Motor neuron (in vitro differentiated cells): ENCODE measurements around the gene SRP72. TPM values are rescaled to one million over a fixed set of nuclear protein-coding genes. Genes with fewer than 3 reads are reported as not detected.

ENCODE experiments used
- ATAC-seq, 8 experiments: fragments of 200-7000 bp; cut with Tn5 transposase; replicated peaks in 6 of 8; 2 replicates each; pipeline ENCODE4 v1.8.0; 2021; ENCODE audit warnings: mild to moderate bottlenecking in 8 of 8, moderate library complexity in 8 of 8
- H3K27ac ChIP-seq, 2 donors: fragments of 250-450 bp; sonication (Bioruptor Pico); 2 replicates each; pipeline ENCODE4 v1.9.0; 2021; ENCODE audit warnings: antibody characterized with exemption in 2 of 2, mild to moderate bottlenecking in 2 of 2, moderate library complexity in 1 of 2
- H3K4me1 ChIP-seq, 2 donors: fragments of 250-450 bp; sonication (Bioruptor Pico); replicated peaks in 1 of 2; 2 replicates each; pipeline ENCODE4 v1.6.1; 2021; ENCODE audit warnings: antibody characterized with exemption in 2 of 2, mild to moderate bottlenecking in 2 of 2, moderate library complexity in 1 of 2
- H3K4me3 ChIP-seq, 5 donors: fragments of 250-450 bp; sonication (Bioruptor Pico); 2 replicates each; pipeline ENCODE4 v1.9.0; 2021; ENCODE audit warnings: antibody characterized with exemption in 5 of 5, mild to moderate bottlenecking in 5 of 5, moderate library complexity in 4 of 5
- WGBS, 10 experiments: fragments of 450-650 bp; shearing (Covaris generic); methylation state at CpG; one replicate each; pipeline ENCODE4 v1.0.0; 2022; 5-methylcytosine and 5-hydroxymethylcytosine counted together
- in situ Hi-C, 9 experiments: fragments of 400-800 bp; cut with MboI; loops; one replicate each; pipeline ENCODE4 v1.15.0; 2021; ENCODE audit warnings: low sequenced_read_pairs in 9 of 9, low pct_unique_long_range_greater_than_20kb in 2 of 9; ENCODE audit not compliant: unreplicated experiment in 9 of 9
- total RNA-seq, 8 experiments: library from RNA; unstranded; fragments of 300-600 nt; gene quantifications; 2 replicates each; pipeline versions ENCODE4 v1.2.3 to v1.2.4, GENCODE V29; 2022

The SRP72 gene
- total RNA-seq, 8 experiments from 2014 or later: 72.2 to 110 (median 92.2) TPM

DNA sequence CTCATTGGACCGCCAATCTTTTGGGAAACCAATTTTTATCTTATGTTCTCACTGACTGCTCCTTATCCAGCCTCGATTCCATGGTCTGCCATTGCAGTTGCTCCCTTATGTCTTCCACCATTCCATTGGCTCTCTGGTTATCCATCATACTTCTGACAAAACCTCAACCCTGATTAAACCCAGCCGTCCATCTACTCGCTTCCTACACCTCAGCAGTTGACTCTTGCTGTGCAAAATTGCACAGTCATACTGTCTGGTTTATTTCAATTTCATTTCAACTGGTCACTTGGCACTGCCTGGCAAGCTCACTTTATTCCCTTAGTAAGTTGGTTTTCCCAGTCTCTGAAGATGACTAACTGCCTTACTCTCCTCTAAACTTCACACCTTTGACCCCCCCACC, 64.4 kb downstream of the SRP72 start:
- ATAC-seq: no peak
- peaks cover 3% of the 10 kb centered on the region in 2 donors for H3K4me1 ChIP-seq
- H3K4me3 ChIP-seq: no peak overlapping the region
- H3K27ac ChIP-seq: no peak overlapping the region
- in situ Hi-C loops: no loop called here
- WGBS, 10 experiments: 46 to 100% (median 88%) methylated on average over 2 to 4 of the region's 4 CpGs; no CpG with 5 or more reads in 2 of the 10 experiments

DNA sequence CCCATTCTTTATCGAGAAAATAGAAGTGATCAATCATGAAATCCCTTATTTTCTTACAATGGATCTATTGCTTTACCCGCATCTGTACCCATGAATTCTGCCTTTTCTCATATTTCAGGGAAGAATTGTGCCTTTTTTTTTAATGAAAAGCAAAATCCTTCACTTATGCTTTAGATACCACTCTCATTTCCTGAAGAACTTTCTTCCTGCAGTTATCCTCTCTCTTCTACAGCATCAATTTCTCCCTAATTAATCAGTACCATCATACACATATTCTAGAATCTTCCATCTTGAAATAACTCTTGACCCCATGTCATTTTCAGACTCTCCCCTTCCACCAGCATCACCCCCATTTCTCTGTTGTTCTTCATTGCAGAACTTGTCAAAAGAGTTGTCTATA, 64.8 kb downstream of the SRP72 start:
- Histone ChIP-seq H3K4me3 (no peak overlapping the region), H3K27ac (no peak overlapping the region), H3K4me1 (peaks cover 3% of the 10 kb centered on the region in 2 donors)
- no peak for ATAC-seq
- in situ Hi-C loops: no loop called here
- WGBS, 10 experiments: 60 to 100% (median 99%) methylated on average over 1 to 2 of the region's 2 CpGs; no CpG with 5 or more reads in 4 of the 10 experiments

DNA sequence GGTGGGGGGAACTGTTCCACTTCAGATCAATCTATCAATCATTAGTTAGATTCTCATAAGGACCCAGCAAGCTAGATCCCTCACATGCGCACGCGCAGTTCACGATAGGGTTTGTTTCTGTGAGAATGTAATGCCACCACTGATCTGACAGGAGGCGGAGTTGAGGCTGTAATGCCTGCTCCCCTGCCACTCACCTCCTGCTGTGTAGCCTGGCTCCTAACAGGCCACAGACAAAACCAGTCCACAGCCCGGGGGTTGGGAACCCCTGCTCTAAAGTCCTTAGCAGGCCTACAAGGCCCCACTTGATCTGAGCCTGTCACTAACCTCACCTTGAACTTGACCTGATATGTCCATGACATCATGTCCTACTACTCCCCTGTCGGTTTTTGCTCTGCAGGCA, 68.5 kb downstream of the SRP72 start:
- WGBS, 10 experiments: 40 to 100% (median 77%) methylated on average over 1 to 7 of the region's 7 CpGs; no CpG with 5 or more reads in 2 of the 10 experiments
- in situ Hi-C loops: no loop called here
- no peak overlapping the region for H3K27ac ChIP-seq
- H3K4me1 ChIP-seq: peaks cover 0 to 3% of the 10 kb centered on the region in 2 donors
- H3K4me3 ChIP-seq: no peak overlapping the region
- ATAC-seq: no peak

DNA sequence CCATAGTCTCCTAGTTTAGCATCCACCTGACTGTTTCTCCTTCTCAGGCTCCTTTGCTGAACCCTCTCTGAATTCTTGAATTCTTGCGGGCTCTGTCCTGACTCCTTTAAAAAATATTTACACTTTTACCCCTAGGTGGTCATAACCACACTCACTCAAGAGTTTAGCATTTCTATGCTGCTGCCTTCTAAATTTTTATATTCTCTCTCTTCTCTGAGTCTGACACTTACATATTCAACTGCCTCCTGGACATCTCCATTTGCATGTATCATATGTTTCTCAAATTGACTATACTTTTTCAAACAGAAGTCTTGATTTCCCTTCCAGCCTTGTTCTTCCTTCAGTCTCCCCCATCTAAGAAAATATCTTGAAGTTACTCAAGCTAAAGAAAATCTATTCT, 69.7 kb downstream of the SRP72 start:
- in situ Hi-C loops: no loop called here
- 0 to 100% (median 100%) methylated on average over 1 of the region's 1 CpG; no CpG with 5 or more reads in 4 of the 10 experiments for WGBS, 10 experiments
- Histone ChIP-seq H3K27ac (no peak overlapping the region), H3K4me1 (no peaks in the 10 kb centered on the region), H3K4me3 (no peak overlapping the region)
- ATAC-seq: peak in 3 of 8 experiments; percentile 35 to 75 (median 52)

DNA sequence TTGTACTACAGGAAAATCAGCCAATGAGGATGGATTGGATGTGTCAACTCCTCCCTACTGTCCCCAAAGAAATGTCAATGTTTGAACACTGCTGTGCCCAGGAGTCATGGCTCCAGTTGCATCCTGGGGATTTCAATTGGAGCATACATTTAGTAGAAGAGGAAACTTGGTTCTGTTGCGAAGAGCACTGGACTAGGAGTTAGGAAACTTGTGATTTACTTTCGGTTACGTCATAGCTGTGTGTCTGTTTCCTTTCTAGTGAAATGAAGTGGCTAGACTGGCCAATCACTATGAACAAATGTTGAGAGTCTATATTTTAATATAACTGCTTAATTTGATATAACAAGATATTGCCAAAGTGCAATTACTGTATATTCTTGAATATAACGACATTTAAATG, 73.4 kb downstream of the SRP72 start:
- H3K4me3 ChIP-seq: no peak overlapping the region
- H3K4me1 ChIP-seq: peaks cover 0 to 3% of the 10 kb centered on the region in 2 donors
- 76 to 96% (median 92%) methylated on average over 1 to 4 of the region's 4 CpGs; no CpG with 5 or more reads in 1 of the 10 experiments for WGBS, 10 experiments
- no peak overlapping the region for H3K27ac ChIP-seq
- in situ Hi-C loops: no loop called here
- ATAC-seq: no peak

DNA sequence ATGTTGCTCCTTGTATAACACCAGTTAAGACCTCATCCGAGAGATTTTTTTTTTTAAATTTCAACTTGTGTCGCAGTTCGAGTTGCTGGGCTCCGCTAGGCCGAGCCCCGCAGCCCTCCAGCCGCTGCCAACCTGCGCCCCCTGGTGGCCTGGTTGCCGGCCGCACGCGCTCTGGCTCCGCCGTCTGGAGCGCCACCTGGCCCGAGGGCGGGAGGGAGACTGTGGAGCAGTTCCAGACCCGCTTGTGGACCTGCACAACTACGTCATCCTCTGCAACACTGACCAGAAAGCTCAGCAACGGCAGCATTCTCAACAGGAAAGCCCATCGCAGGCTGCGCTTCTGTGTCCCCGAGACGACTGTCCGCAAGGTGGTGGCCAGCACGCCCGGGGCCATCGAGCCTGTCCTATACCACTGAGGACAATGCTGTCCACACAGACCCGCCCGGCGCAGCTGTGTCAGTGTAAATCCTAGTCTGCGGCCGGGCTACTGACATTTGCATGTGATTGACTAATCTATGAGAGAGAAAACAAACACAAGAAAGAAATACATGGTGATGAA, 77.2 kb downstream of the SRP72 start:
- ATAC-seq: peak; percentile 95 to 97 (median 97)
- in situ Hi-C loops: no loop called here
- Histone ChIP-seq H3K4me1 (peaks cover 0 to 3% of the 10 kb centered on the region in 2 donors), H3K27ac (peak overlapping the region; percentile 12 to 65), H3K4me3 (peak overlapping the region; percentile 12 to 35 (median 24))
- 0 to 17% (median 5%) methylated on average over 1 to 33 of the region's 33 CpGs; no CpG with 5 or more reads in 1 of the 10 experiments for WGBS, 10 experiments

DNA sequence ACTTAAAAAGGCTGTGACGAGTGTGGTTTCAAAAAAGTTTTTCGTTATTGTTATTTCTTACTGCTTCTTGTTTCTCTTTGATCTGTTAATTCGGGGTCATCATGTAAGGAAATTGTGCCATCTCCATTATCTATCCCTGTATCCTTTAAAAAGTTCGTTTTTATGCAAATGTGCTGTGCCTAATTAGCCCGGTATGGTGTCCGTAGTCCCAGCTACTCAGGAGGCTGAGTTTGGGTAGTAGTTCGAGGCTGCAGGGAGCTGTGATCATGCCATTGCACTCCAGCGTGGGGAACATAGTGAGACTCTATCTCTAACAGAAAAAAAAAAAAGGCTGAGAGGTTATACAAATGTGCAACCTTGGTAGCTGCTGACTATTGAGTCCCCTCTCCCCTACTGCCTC, 83.2 kb downstream of the SRP72 start:
- Histone ChIP-seq H3K27ac (no peak overlapping the region), H3K4me1 (no peaks in the 10 kb centered on the region), H3K4me3 (no peak overlapping the region)
- in situ Hi-C loops: loop anchor here in 1 of 9 experiments (25.0 kb wide), 1 partner anchor 262 kb away; the partner anchor contains the start of gene SPINK2
- 31 to 90% (median 46%) methylated on average over 2 to 8 of the region's 8 CpGs; no CpG with 5 or more reads in 1 of the 10 experiments for WGBS, 10 experiments
- no peak for ATAC-seq

DNA sequence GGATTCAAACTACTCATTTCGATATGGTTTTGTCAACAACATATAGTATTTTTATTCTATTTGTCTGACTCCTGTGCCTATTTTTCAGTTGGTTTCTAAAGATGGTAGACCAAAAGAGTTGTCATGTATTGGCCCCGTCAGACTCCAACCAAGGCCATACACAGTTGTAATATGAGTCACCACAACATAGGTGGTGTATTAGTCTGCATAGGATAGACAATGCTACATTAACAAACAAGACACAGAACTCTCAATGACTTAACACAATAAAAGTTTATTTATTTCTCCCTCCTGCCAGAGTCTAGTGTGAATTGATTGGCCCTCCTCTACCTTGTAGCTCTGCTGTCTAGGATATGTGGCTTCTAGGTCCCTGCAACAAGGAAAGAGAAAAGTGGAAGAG, 84.1 kb downstream of the SRP72 start:
- no peak overlapping the region for H3K4me3 ChIP-seq
- no peak for ATAC-seq
- in situ Hi-C loops: loop anchor here in 1 of 9 experiments (25.0 kb wide), 1 partner anchor 261 kb away; the partner anchor contains the start of gene SPINK2
- WGBS, 10 experiments: 33 to 100% (median 66%) methylated on average over 1 to 2 of the region's 2 CpGs; no CpG with 5 or more reads in 2 of the 10 experiments
- no peaks in the 10 kb centered on the region for H3K4me1 ChIP-seq
- H3K27ac ChIP-seq: no peak overlapping the region

DNA sequence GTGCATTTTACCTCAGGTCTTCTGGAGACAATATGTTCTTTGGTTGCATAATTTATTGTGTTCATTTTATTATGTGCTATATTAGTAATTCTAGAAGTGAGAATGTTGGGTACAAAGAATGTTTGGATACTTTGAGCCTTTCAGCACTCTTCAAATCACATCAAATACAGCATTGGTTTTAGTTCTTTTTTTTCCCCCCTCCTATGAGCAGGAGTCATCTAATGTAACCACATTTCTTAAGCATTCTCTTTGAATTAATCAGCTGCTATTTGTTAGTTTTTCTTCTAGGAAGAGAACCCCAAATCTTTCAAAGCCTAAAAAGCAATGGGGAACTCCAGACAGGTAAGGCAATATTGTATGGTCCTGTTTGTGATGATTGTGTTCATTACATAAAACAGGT, 84.9 kb downstream of the SRP72 start:
- H3K27ac ChIP-seq: no peak overlapping the region
- in situ Hi-C loops: loop anchor here in 1 of 9 experiments (25.0 kb wide), 1 partner anchor 260 kb away; the partner anchor contains the start of gene SPINK2
- no peak for ATAC-seq
- H3K4me1 ChIP-seq: no peaks in the 10 kb centered on the region
- H3K4me3 ChIP-seq: no peak overlapping the region

Other genes starting within 250 kb of the SRP72 start
- 10 to 100 TPM in 6 of 8 experiments, 1 to 10 TPM in 2; 7.6 to 14.1 (median 11.2) TPM for gene AASDH, start 80.1 kb upstream of the SRP72 start, total RNA-seq
- gene PPAT, start 32.0 kb upstream of the SRP72 start, total RNA-seq: 10 to 100 TPM; 23.7 to 44.0 (median 29.9) TPM
- gene PAICS, start 31.4 kb upstream of the SRP72 start, total RNA-seq: 100 to 1,000 TPM in 2 of 8 experiments, 10 to 100 TPM in 6; 48.8 to 213 (median 88.3) TPM
- under 1 TPM in 7 of 8 experiments, not detected in 1; 0.24 to 0.58 (median 0.43) TPM for gene ARL9, start 38.2 kb downstream of the SRP72 start, total RNA-seq
- gene HOPX, start 213.7 kb downstream of the SRP72 start, total RNA-seq: 100 to 1,000 TPM in 1 of 8 experiments, 1 to 10 TPM in 3, under 1 TPM in 3, not detected in 1; 0.24 to 127 (median 1.8) TPM